Erythroblast (primary cell): ENCODE data around the gene SLC25A30.

Source experiments
- GATA1 ChIP-seq: IDR thresholded peaks from 2 replicates; pipeline ENCODE4 v1.6.1; 2011; ENCODE audit warnings: low read depth, mild to moderate bottlenecking, control low read depth, low read length, moderate library complexity
- POLR2A ChIP-seq: IDR thresholded peaks from 2 replicates; pipeline ENCODE4 v1.6.1; 2011; ENCODE audit warnings: mild to moderate bottlenecking, low read length

DNA sequence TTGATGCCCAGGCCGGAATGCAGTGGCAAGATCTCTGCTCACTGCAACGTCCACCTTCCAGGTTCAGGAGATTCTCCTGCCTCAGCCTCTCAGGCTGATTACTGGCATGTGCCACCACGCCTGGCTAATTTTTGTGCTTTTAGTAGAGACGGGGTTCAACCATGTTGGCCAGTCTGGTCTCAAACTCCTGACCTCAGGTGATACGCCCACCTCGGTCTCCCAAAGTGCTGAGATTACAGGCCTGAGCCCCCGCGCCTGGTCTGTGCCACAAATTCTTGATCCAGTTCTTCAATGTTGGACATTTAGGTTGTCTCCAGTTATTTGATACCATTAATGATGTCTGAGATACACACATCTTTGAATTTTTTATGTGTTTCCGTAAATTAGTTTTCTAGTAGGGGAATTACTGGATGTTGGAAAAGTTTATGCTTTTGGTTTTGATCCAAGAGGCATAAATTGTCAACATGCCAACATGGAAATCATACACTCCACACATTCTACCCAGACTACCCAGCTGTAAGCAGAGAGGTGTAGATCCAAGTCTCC, 46.0 kb upstream of the SLC25A30 start:
- TF ChIP-seq POLR2A (no peak), GATA1 (no peak)
